HepG2 (cell line): Measurements from ENCODE around the gene SLC44A5.

Source experiments
- CTCF ChIP-seq: sonication (generic); formaldehyde crosslinking; IDR thresholded peaks from 2 replicates; pipeline ENCODE4 v1.5.0; 2020; ENCODE audit warnings: mild to moderate bottlenecking, missing genetic modification reagents, moderate library complexity
- GZF1 ChIP-seq: sonication (generic); formaldehyde crosslinking; IDR thresholded peaks from 2 replicates; pipeline ENCODE4 v1.5.1; 2020; ENCODE audit warnings: mild to moderate bottlenecking, missing genetic modification reagents
- KAT2B ChIP-seq: fragments of 150-350 bp; IDR thresholded peaks from 2 replicates; pipeline ENCODE4 v1.6.1; 2014; ENCODE audit warnings: low read depth, low read length, borderline replicate concordance
- MAX ChIP-seq: IDR thresholded peaks from 2 replicates; pipeline ENCODE4 v1.6.1; 2012; ENCODE audit warnings: inconsistent platforms
- POLR2AphosphoS5 ChIP-seq: IDR thresholded peaks from 2 replicates; pipeline ENCODE4 v1.6.1; 2012; ENCODE audit warnings: low read depth, low read length
- REST ChIP-seq, 2 experiments: IDR thresholded peaks; 2 replicates each; pipeline ENCODE4 v1.6.1; 2011 to 2012; ENCODE audit warnings: low read length in 2 of 2, borderline replicate concordance in 1 of 2, low read depth in 1 of 2, mild to moderate bottlenecking in 1 of 2, moderate library complexity in 1 of 2
- TF ChIP-seq, protein P1 (sequence below): sonication (generic); formaldehyde crosslinking; IDR thresholded peaks from 2 replicates; pipeline ENCODE4 v1.4.0; 2020; ENCODE audit warnings: missing genetic modification reagents, borderline replicate concordance
- TF ChIP-seq, protein P2 (sequence below): sonication (generic); formaldehyde crosslinking; IDR thresholded peaks from 2 replicates; pipeline ENCODE4 v1.4.0; 2020; ENCODE audit warnings: mild to moderate bottlenecking, missing genetic modification reagents, borderline replicate concordance

- TF ChIP-seq, protein P1, sequence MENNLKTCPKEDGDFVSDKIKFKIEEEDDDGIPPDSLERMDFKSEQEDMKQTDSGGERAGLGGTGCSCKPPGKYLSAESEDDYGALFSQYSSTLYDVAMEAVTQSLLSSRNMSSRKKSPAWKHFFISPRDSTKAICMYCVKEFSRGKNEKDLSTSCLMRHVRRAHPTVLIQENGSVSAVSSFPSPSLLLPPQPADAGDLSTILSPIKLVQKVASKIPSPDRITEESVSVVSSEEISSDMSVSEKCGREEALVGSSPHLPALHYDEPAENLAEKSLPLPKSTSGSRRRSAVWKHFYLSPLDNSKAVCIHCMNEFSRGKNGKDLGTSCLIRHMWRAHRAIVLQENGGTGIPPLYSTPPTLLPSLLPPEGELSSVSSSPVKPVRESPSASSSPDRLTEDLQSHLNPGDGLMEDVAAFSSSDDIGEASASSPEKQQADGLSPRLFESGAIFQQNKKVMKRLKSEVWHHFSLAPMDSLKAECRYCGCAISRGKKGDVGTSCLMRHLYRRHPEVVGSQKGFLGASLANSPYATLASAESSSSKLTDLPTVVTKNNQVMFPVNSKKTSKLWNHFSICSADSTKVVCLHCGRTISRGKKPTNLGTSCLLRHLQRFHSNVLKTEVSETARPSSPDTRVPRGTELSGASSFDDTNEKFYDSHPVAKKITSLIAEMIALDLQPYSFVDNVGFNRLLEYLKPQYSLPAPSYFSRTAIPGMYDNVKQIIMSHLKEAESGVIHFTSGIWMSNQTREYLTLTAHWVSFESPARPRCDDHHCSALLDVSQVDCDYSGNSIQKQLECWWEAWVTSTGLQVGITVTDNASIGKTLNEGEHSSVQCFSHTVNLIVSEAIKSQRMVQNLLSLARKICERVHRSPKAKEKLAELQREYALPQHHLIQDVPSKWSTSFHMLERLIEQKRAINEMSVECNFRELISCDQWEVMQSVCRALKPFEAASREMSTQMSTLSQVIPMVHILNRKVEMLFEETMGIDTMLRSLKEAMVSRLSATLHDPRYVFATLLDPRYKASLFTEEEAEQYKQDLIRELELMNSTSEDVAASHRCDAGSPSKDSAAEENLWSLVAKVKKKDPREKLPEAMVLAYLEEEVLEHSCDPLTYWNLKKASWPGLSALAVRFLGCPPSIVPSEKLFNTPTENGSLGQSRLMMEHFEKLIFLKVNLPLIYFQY (CRISPR knock-in tag): no peak
- TF ChIP-seq POLR2AphosphoS5: no peak
- no peak for TF ChIP-seq MAX
- TF ChIP-seq KAT2B: no peak
- TF ChIP-seq CTCF (CRISPR knock-in tag): no peak
- TF ChIP-seq REST (IDR thresholded peaks at IDR 0.05; ENCODE audit: borderline replicate concordance in 1 of 2, low read depth in 1 of 2, low read length in 2 of 2): no peak
- TF ChIP-seq GZF1: no peak
- TF ChIP-seq, protein P2, sequence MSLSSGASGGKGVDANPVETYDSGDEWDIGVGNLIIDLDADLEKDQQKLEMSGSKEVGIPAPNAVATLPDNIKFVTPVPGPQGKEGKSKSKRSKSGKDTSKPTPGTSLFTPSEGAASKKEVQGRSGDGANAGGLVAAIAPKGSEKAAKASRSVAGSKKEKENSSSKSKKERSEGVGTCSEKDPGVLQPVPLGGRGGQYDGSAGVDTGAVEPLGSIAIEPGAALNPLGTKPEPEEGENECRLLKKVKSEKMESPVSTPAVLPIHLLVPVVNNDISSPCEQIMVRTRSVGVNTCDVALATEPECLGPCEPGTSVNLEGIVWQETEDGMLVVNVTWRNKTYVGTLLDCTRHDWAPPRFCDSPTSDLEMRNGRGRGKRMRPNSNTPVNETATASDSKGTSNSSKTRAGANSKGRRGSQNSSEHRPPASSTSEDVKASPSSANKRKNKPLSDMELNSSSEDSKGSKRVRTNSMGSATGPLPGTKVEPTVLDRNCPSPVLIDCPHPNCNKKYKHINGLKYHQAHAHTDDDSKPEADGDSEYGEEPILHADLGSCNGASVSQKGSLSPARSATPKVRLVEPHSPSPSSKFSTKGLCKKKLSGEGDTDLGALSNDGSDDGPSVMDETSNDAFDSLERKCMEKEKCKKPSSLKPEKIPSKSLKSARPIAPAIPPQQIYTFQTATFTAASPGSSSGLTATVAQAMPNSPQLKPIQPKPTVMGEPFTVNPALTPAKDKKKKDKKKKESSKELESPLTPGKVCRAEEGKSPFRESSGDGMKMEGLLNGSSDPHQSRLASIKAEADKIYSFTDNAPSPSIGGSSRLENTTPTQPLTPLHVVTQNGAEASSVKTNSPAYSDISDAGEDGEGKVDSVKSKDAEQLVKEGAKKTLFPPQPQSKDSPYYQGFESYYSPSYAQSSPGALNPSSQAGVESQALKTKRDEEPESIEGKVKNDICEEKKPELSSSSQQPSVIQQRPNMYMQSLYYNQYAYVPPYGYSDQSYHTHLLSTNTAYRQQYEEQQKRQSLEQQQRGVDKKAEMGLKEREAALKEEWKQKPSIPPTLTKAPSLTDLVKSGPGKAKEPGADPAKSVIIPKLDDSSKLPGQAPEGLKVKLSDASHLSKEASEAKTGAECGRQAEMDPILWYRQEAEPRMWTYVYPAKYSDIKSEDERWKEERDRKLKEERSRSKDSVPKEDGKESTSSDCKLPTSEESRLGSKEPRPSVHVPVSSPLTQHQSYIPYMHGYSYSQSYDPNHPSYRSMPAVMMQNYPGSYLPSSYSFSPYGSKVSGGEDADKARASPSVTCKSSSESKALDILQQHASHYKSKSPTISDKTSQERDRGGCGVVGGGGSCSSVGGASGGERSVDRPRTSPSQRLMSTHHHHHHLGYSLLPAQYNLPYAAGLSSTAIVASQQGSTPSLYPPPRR: no peak
Observed at GRCh38 chr1:75234562-75234961, 376.4 kb downstream of the SLC44A5 start.
